GM23338 (cell line): ENCODE results near the gene CPAMD8. TPM values are rescaled to one million over a fixed set of nuclear protein-coding genes. Genes with fewer than 3 reads are reported as not detected.

Source experiments
- ATAC-seq: fragments of 200-7000 bp; cut with Tn5 transposase; 3 replicates; pipeline ENCODE4 v1.9.1; 2020
- DNase-seq: peaks from one replicate; pipeline ENCODE4 v3.0.0-alpha.2; 2015; ENCODE audit warnings: low spot score
- H2AFZ ChIP-seq: fragments of 200-600 bp; sonication (generic); 2 replicates; pipeline ENCODE4 v1.8.0; 2016; ENCODE audit warnings: antibody characterized with exemption, mild to moderate bottlenecking, moderate library complexity
- H3F3A ChIP-seq: fragments of 200-600 bp; sonication (generic); replicated peaks from 2 replicates; pipeline ENCODE4 v1.8.0; 2017; ENCODE audit warnings: antibody characterized with exemption, mixed run types, low read depth
- H3K27ac ChIP-seq: fragments of 200-600 bp; sonication (generic); 2 replicates; pipeline ENCODE4 v1.6.1; 2016; ENCODE audit warnings: low read depth
- H3K27me3 ChIP-seq: fragments of 200-600 bp; sonication (generic); 2 replicates; pipeline ENCODE4 v1.8.0; 2016; ENCODE audit warnings: mild to moderate bottlenecking, mixed run types, moderate library complexity; ENCODE audit not compliant: insufficient read depth
- H3K36me3 ChIP-seq: fragments of 200-600 bp; sonication (generic); 2 replicates; pipeline ENCODE4 v1.8.0; 2016; ENCODE audit warnings: mild to moderate bottlenecking; ENCODE audit not compliant: insufficient read depth
- H3K4me1 ChIP-seq: fragments of 200-600 bp; sonication (generic); 2 replicates; pipeline ENCODE4 v1.8.0; 2016; ENCODE audit warnings: mild to moderate bottlenecking, moderate library complexity; ENCODE audit not compliant: insufficient read depth
- H3K4me2 ChIP-seq: fragments of 200-600 bp; sonication (generic); 2 replicates; pipeline ENCODE4 v1.7.1; 2017; ENCODE audit warnings: mixed run types
- H3K4me3 ChIP-seq: fragments of 200-600 bp; sonication (generic); 2 replicates; pipeline ENCODE4 v1.6.1; 2016; ENCODE audit warnings: mixed run types
- H3K79me2 ChIP-seq: fragments of 200-600 bp; sonication (generic); replicated peaks from 2 replicates; pipeline ENCODE4 v1.8.0; 2017; ENCODE audit warnings: mild to moderate bottlenecking; ENCODE audit not compliant: insufficient read depth
- H3K9me2 ChIP-seq: fragments of 200-600 bp; sonication (generic); 2 replicates; pipeline ENCODE4 v1.8.0; 2017; ENCODE audit not compliant: insufficient read depth
- H4K20me1 ChIP-seq: fragments of 200-600 bp; sonication (generic); replicated peaks from 2 replicates; pipeline ENCODE4 v1.8.0; 2017; ENCODE audit warnings: mild to moderate bottlenecking; ENCODE audit not compliant: insufficient read depth
- H3K27ac Mint-ChIP-seq: 2 replicates; pipeline ENCODE4 v1.8.0; 2020; ENCODE audit warnings: inconsistent platforms, mild to moderate bottlenecking, moderate library complexity, mixed read lengths
- H3K27me3 Mint-ChIP-seq: 3 replicates; pipeline ENCODE4 v1.8.0; 2022; ENCODE audit warnings: low read depth, mild to moderate bottlenecking, moderate library complexity, mixed read lengths, inconsistent platforms; ENCODE audit not compliant: insufficient read depth, poor library complexity
- H3K36me3 Mint-ChIP-seq: 3 replicates; pipeline ENCODE4 v1.8.0; 2021; ENCODE audit warnings: low read depth, mild to moderate bottlenecking, inconsistent platforms, moderate library complexity, mixed read lengths
- H3K4me1 Mint-ChIP-seq: 3 replicates; pipeline ENCODE4 v1.8.0; 2020; ENCODE audit warnings: mild to moderate bottlenecking, inconsistent platforms, mixed read lengths
- H3K4me3 Mint-ChIP-seq: 3 replicates; pipeline ENCODE4 v1.8.0; 2021; ENCODE audit warnings: moderate library complexity, mild to moderate bottlenecking, inconsistent platforms, mixed read lengths
- H3K9me3 Mint-ChIP-seq: 3 replicates; pipeline ENCODE4 v1.8.0; 2020; ENCODE audit warnings: moderate library complexity, mild to moderate bottlenecking, inconsistent platforms, mixed read lengths
- CREB1 ChIP-seq: fragments of 250-450 bp; sonication (Bioruptor Pico); IDR thresholded peaks from 2 replicates; pipeline ENCODE4 v1.5.0; 2020; ENCODE audit warnings: low read depth, mild to moderate bottlenecking, moderate library complexity
- CTCF ChIP-seq, 2 experiments: fragments of 200-600 bp in 1 of 2; sonication (generic) in 1 of 2; conservative IDR thresholded peaks; 2 replicates each; pipeline versions ENCODE4 v1.5.1 to v1.6.1; 2016 to 2017; ENCODE audit warnings: antibody characterized with exemption in 2 of 2, low read depth in 2 of 2, mild to moderate bottlenecking in 2 of 2, moderate library complexity in 1 of 2
- ETS1 ChIP-seq: IDR thresholded peaks from 2 replicates; pipeline ENCODE4 v1.6.1; 2016; ENCODE audit warnings: antibody characterized with exemption
- EZH2 ChIP-seq: fragments of 200-600 bp; sonication (generic); IDR thresholded peaks from one replicate; pipeline ENCODE4 v1.8.0; 2017; ENCODE audit warnings: antibody characterized with exemption, mild to moderate bottlenecking, low read depth; ENCODE audit not compliant: unreplicated experiment
- EZH2phosphoT487 ChIP-seq: fragments of 200-600 bp; sonication (generic); IDR thresholded peaks from one replicate; pipeline ENCODE4 v1.8.1; 2018; ENCODE audit warnings: antibody characterized with exemption; ENCODE audit not compliant: unreplicated experiment
- JUNB ChIP-seq: IDR thresholded peaks from one replicate; pipeline ENCODE4 v1.6.1; 2016; ENCODE audit warnings: antibody characterized with exemption; ENCODE audit not compliant: unreplicated experiment
- NANOG ChIP-seq: IDR thresholded peaks from 2 replicates; pipeline ENCODE4 v1.6.1; 2016; ENCODE audit warnings: antibody characterized with exemption, borderline replicate concordance
- POLR2AphosphoS5 ChIP-seq: IDR thresholded peaks from 2 replicates; pipeline ENCODE4 v1.6.1; 2016; ENCODE audit warnings: antibody characterized with exemption, low read depth
- REST ChIP-seq: IDR thresholded peaks from one replicate; pipeline ENCODE4 v1.6.1; 2018; ENCODE audit warnings: antibody characterized with exemption; ENCODE audit not compliant: unreplicated experiment
- STAT1 ChIP-seq: IDR thresholded peaks from one replicate; pipeline ENCODE4 v1.6.1; 2016; ENCODE audit warnings: antibody characterized with exemption; ENCODE audit not compliant: unreplicated experiment
- ZNF114 ChIP-seq: fragments of 250-450 bp; sonication (Bioruptor Pico); IDR thresholded peaks from 2 replicates; pipeline ENCODE4 v1.5.0; 2020; ENCODE audit warnings: mild to moderate bottlenecking, moderate library complexity
- ZNF331 ChIP-seq: fragments of 250-450 bp; sonication (Bioruptor Pico); IDR thresholded peaks from 2 replicates; pipeline ENCODE4 v1.5.0; 2020; ENCODE audit warnings: low read depth, mild to moderate bottlenecking, moderate library complexity
- polyA plus RNA-seq: library from polyadenylated mRNA; unstranded; fragments of >200 nt; fragmentation: Nextera tagmentation; extraction: Ambion mirVana; gene quantifications from 2 replicates; pipeline ENCODE4 v1.2.1, GENCODE V29; 2016
- total RNA-seq: library from RNA; depleted of rRNA; stranded (reverse); fragments of >200 nt; shearing (Covaris generic); gene quantifications from 2 replicates; pipeline ENCODE4 v1.2.3, GENCODE V29; 2014
- TF ChIP-seq, protein P1 (sequence below): fragments of 250-450 bp; sonication (Bioruptor Pico); IDR thresholded peaks from 2 replicates; pipeline ENCODE4 v1.5.0; 2020; ENCODE audit warnings: mild to moderate bottlenecking, moderate library complexity

Gene CPAMD8
- total and polyA plus RNA-seq, 2 experiments from 2014 or later = 4.4 to 11.8 TPM

GRCh38 chr19:16921766-16922591, 104.6 kb downstream of the CPAMD8 start:
- Histone ChIP-seq H3K4me3 (no peak overlapping the region), H3K9me2 (no peaks in the 10 kb centered on the region), H3F3A (no peaks in the 10 kb centered on the region), H3K4me2 (no peak overlapping the region), H3K4me1 (no peaks in the 10 kb centered on the region), H3K27ac (no peak overlapping the region), H3K27me3 (no peaks in the 10 kb centered on the region), H3K36me3 (no peaks in the 10 kb centered on the region), H4K20me1 (no peaks in the 10 kb centered on the region), H3K79me2 (no peaks in the 10 kb centered on the region), H2AFZ (no peak overlapping the region)
- Mint-ChIP-seq H3K27me3 (peaks cover 4% of the 10 kb centered on the region), H3K4me3 (no peak overlapping the region), H3K9me3 (peaks cover 35% of the 10 kb centered on the region), H3K27ac (no peak overlapping the region), H3K36me3 (peaks cover 25% of the 10 kb centered on the region), H3K4me1 (no peaks in the 10 kb centered on the region; the same call in 2 of the 3 replicates)
- no peak for TF ChIP-seq JUNB
- no peak for TF ChIP-seq REST
- no peak for TF ChIP-seq EZH2phosphoT487
- TF ChIP-seq STAT1 = no peak
- no peak for TF ChIP-seq NANOG
- TF ChIP-seq, protein P1, sequence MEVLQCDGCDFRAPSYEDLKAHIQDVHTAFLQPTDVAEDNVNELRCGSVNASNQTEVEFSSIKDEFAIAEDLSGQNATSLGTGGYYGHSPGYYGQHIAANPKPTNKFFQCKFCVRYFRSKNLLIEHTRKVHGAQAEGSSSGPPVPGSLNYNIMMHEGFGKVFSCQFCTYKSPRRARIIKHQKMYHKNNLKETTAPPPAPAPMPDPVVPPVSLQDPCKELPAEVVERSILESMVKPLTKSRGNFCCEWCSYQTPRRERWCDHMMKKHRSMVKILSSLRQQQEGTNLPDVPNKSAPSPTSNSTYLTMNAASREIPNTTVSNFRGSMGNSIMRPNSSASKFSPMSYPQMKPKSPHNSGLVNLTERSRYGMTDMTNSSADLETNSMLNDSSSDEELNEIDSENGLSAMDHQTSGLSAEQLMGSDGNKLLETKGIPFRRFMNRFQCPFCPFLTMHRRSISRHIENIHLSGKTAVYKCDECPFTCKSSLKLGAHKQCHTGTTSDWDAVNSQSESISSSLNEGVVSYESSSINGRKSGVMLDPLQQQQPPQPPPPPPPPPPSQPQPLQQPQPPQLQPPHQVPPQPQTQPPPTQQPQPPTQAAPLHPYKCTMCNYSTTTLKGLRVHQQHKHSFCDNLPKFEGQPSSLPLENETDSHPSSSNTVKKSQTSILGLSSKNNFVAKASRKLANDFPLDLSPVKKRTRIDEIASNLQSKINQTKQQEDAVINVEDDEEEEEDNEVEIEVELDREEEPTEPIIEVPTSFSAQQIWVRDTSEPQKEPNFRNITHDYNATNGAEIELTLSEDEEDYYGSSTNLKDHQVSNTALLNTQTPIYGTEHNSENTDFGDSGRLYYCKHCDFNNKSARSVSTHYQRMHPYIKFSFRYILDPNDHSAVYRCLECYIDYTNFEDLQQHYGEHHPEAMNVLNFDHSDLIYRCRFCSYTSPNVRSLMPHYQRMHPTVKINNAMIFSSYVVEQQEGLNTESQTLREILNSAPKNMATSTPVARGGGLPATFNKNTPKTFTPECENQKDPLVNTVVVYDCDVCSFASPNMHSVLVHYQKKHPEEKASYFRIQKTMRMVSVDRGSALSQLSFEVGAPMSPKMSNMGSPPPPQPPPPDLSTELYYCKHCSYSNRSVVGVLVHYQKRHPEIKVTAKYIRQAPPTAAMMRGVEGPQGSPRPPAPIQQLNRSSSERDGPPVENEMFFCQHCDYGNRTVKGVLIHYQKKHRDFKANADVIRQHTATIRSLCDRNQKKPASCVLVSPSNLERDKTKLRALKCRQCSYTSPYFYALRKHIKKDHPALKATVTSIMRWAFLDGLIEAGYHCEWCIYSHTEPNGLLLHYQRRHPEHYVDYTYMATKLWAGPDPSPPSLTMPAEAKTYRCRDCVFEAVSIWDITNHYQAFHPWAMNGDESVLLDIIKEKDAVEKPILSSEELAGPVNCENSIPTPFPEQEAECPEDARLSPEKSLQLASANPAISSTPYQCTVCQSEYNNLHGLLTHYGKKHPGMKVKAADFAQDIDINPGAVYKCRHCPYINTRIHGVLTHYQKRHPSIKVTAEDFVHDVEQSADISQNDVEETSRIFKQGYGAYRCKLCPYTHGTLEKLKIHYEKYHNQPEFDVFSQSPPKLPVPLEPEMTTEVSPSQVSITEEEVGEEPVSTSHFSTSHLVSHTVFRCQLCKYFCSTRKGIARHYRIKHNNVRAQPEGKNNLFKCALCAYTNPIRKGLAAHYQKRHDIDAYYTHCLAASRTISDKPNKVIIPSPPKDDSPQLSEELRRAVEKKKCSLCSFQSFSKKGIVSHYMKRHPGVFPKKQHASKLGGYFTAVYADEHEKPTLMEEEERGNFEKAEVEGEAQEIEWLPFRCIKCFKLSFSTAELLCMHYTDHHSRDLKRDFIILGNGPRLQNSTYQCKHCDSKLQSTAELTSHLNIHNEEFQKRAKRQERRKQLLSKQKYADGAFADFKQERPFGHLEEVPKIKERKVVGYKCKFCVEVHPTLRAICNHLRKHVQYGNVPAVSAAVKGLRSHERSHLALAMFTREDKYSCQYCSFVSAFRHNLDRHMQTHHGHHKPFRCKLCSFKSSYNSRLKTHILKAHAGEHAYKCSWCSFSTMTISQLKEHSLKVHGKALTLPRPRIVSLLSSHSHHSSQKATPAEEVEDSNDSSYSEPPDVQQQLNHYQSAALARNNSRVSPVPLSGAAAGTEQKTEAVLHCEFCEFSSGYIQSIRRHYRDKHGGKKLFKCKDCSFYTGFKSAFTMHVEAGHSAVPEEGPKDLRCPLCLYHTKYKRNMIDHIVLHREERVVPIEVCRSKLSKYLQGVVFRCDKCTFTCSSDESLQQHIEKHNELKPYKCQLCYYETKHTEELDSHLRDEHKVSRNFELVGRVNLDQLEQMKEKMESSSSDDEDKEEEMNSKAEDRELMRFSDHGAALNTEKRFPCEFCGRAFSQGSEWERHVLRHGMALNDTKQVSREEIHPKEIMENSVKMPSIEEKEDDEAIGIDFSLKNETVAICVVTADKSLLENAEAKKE (CRISPR knock-in tag) = no peak
- no peak for TF ChIP-seq EZH2
- TF ChIP-seq CTCF (conservative IDR thresholded peaks at IDR 0.05; ENCODE audit: low read depth in 2 of 2) = no peak
- no peak for TF ChIP-seq ETS1
- no peak for TF ChIP-seq CREB1
- no peak for TF ChIP-seq ZNF114 (CRISPR knock-in tag)
- TF ChIP-seq POLR2AphosphoS5 = no peak
- TF ChIP-seq ZNF331 (CRISPR knock-in tag) = no peak
- ATAC-seq (no peak), DNase-seq (no peak)
